ENCODE results near the gene PROSER2. TPM values are rescaled to one million over a fixed set of nuclear protein-coding genes. Genes with fewer than 3 reads are reported as not detected.

PROSER2 gene
- total and polyA plus RNA-seq, 9 of the 15 experiments (the other 6 are each of a cell fraction or from before 2014, with no cell fraction given) = 0.62 to 14.8 (median 2.9) TPM

GRCh38 chr10:11858093-11858492 lies 34.9 kb downstream of the PROSER2 start (continued):
- peak; percentile 76 for TF ChIP-seq ZNF316 (IDR thresholded peaks at IDR 0.05)
- no peak for TF ChIP-seq SUPT5H (IDR thresholded peaks at IDR 0.05)
- peak; percentile 26; the same call in 1 of the 2 replicates for TF ChIP-seq MAFF (IDR thresholded peaks at IDR 0.05; ENCODE audit: low read length)
- TF ChIP-seq, protein P1, sequence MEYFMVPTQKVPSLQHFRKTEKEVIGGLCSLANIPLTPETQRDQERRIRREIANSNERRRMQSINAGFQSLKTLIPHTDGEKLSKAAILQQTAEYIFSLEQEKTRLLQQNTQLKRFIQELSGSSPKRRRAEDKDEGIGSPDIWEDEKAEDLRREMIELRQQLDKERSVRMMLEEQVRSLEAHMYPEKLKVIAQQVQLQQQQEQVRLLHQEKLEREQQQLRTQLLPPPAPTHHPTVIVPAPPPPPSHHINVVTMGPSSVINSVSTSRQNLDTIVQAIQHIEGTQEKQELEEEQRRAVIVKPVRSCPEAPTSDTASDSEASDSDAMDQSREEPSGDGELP (CRISPR knock-in tag; IDR thresholded peaks at IDR 0.05; ENCODE audit: borderline replicate concordance) = no peak
- no peak for TF ChIP-seq ZNF197 (CRISPR knock-in tag; IDR thresholded peaks at IDR 0.05; ENCODE audit: low read depth)
- TF ChIP-seq ZNF133 (CRISPR knock-in tag; IDR thresholded peaks at IDR 0.05) = no peak
- no peak for TF ChIP-seq FOXJ3 (CRISPR knock-in tag; IDR thresholded peaks at IDR 0.05)

GRCh38 chr10:11861341-11861740 lies 38.2 kb downstream of the PROSER2 start:
- TF ChIP-seq HNRNPUL1 (IDR thresholded peaks at IDR 0.05; ENCODE audit: low read length) = no peak
- TF ChIP-seq ZNF717 (CRISPR knock-in tag; IDR thresholded peaks at IDR 0.05) = no peak
- TF ChIP-seq PRPF4 (IDR thresholded peaks at IDR 0.05; ENCODE audit: insufficient read depth, low read depth, low read length, poor library complexity, severe bottlenecking) = no peak
- TF ChIP-seq ZZZ3 (IDR thresholded peaks at IDR 0.05) = no peak
- CTCF ChIA-PET (ENCODE audit: low intra/inter-chr PET ratio) = no interaction called here
- Histone ChIP-seq H3K27me3 (ENCODE audit: control insufficient read depth in 2 of 2, insufficient read depth in 2 of 2, low read length in 2 of 2) (no peaks in the 10 kb centered on the region), H4K20me1 (replicated peaks; ENCODE audit: control insufficient read depth, insufficient read depth, low read length) (no peaks in the 10 kb centered on the region), H3K4me3 (no peak overlapping the region), H3K9me1 (ENCODE audit: control insufficient read depth, insufficient read depth, low read length) (no peaks in the 10 kb centered on the region), H3K79me2 (ENCODE audit: control insufficient read depth, insufficient read depth, low read length) (no peaks in the 10 kb centered on the region), H3K4me2 (ENCODE audit: insufficient read depth, low read length) (no peak overlapping the region), H3K27ac (ENCODE audit: extremely low read depth, low read depth, low read length) (no peak overlapping the region), H3K9ac (ENCODE audit: insufficient read depth in 1 of 2, low read depth in 2 of 2, low read length in 2 of 2) (no peak overlapping the region), H3K9me3 (replicated peaks; ENCODE audit: control insufficient read depth, insufficient read depth, low read depth, low read length) (no peaks in the 10 kb centered on the region), H3K36me3 (ENCODE audit: control insufficient read depth, insufficient read depth, low read length) (peaks cover 76% of the 10 kb centered on the region; the same call in 2 of the 3 replicates), H2AFZ (ENCODE audit: low read depth, low read length) (no peak overlapping the region), H3K4me1 (replicated peaks in 1 of 2; ENCODE audit: control insufficient read depth in 2 of 2, insufficient read depth in 2 of 2, low read length in 2 of 2) (no peaks in the 10 kb centered on the region)
- in situ Hi-C loops (cut with MboI) = no loop called here
- ATAC-seq (no peak), FAIRE-seq (no peak), DNase-seq (ENCODE audit: extremely low read depth in 1 of 4, low spot score in 3 of 4) (no peak)
- no TSS peak for BruUV-seq (replicated peaks)
- 80% methylated on average over 11 of the region's 11 CpGs for WGBS (ENCODE audit: insufficient coverage, low coverage, missing lambda C conversion rate)
- POLR2A ChIA-PET = interaction anchor here (1.0 kb wide), 1 partner anchor 12 kb away, joined by 3 read pairs; no protein-coding TSS in a partner anchor
- intact Hi-C loops (cut with micrococcal nuclease) = no loop called here
